Astrocyte of the spinal cord (primary cell): Measurements from ENCODE around the gene ASXL2.
A peak's percentile ranks its signal among the peaks of the same experiment; 100 is the strongest.
"Not testable (repeated sequence)": the region's sequence is repeated elsewhere in the genome, so short reads cannot be mapped to it uniquely, and the experiment has no call there.

Source experiments
- DNase-seq: peaks from one replicate; pipeline ENCODE4 v3.0.0; 2011; ENCODE audit warnings: low read depth, low spot score
- H3K4me3 ChIP-seq: 2 replicates; pipeline ENCODE4 v1.5.1; 2011; ENCODE audit warnings: low read depth, mild to moderate bottlenecking, low read length, moderate library complexity
- in situ Hi-C: cut with HindIII; loops from 2 replicates; pipeline ENCODE4 v1.10.0; 2017; ENCODE audit warnings: low sequenced_read_pairs
- TF ChIP-seq, protein P1 (sequence below): IDR thresholded peaks from 2 replicates; pipeline ENCODE4 v1.5.1; 2012; ENCODE audit warnings: low read depth, mild to moderate bottlenecking, low read length, inconsistent platforms

Gene ASXL2

GRCh38 chr2:25878361-25879132 is at the start of gene ASXL2:
ASXL2 (minus strand) TSS chr2:25878487; CDS start chr2:25878222, 265 bp downstream.
- in situ Hi-C loops, result no loop called here
- TF ChIP-seq, protein P1, sequence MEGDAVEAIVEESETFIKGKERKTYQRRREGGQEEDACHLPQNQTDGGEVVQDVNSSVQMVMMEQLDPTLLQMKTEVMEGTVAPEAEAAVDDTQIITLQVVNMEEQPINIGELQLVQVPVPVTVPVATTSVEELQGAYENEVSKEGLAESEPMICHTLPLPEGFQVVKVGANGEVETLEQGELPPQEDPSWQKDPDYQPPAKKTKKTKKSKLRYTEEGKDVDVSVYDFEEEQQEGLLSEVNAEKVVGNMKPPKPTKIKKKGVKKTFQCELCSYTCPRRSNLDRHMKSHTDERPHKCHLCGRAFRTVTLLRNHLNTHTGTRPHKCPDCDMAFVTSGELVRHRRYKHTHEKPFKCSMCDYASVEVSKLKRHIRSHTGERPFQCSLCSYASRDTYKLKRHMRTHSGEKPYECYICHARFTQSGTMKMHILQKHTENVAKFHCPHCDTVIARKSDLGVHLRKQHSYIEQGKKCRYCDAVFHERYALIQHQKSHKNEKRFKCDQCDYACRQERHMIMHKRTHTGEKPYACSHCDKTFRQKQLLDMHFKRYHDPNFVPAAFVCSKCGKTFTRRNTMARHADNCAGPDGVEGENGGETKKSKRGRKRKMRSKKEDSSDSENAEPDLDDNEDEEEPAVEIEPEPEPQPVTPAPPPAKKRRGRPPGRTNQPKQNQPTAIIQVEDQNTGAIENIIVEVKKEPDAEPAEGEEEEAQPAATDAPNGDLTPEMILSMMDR, result no peak
- DNase-seq, result peak; percentile 98

GRCh38 chr2:25926984-25927756 is 48.9 kb upstream of the ASXL2 start:
- no peak for DNase-seq
- in situ Hi-C loops, result no loop called here
- TF ChIP-seq, protein P1, result no peak

More at GRCh38 chr2:25878361-25879132, at the start of gene ASXL2:
- peak within 1 kb of the TSS; percentile 99 for H3K4me3 ChIP-seq

DNA sequence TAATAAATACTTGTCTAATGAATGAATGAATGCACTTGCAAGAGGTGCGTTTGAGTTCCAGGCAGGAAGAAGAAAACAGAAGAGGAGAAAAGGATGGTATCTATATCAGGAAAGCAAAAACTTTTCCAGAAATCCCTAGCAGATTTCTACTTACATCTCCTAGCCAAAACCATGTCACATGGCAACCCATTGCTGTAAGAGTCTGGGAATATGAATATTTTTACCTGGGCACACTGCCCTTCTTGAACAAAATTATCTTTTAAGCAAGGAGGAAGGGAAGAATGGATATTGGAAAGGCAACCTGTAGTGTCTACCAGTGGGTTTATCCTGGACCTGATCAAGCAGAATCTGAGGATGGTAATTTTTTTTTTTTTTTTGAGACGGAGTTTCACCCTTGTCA is 44.2 kb upstream of the ASXL2 start:
- in situ Hi-C loops, result no loop called here
- TF ChIP-seq, protein P1, result no peak
- DNase-seq, result no peak
- H3K4me3 ChIP-seq, result no peak overlapping the region

More at GRCh38 chr2:25926984-25927756, 48.9 kb upstream of the ASXL2 start:
- H3K4me3 ChIP-seq, result no peak overlapping the region

DNA sequence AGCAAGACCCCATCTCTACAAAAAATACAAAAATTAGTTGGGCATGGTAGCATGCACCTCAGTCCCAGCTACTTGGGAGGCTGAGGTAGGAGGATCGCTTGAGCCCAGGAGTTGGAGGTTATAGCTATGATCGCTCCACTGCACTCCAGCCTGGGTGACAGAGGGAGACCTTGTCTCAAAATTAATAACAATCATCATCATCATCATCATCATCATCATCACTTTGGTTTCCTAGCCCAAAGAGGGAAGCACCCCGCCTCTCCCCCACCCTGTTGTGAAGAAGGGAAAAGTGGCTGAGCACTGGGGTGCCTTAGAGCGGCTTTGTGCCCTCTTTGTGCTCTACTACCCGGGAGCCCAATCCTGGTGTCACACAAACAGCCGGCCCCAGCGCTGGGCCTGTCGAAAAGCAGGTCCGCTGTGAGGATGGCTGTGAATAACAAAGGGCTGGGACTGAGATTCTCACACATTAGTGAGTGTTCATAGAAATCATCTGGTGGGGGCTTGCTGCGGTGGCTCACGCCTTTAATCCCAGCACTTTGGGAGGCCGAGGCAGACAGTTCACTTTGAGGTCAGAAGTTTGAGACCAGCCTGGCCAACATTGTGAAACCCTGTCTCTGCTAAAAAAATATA is 42.6 kb upstream of the ASXL2 start:
- in situ Hi-C loops, result no loop called here
- H3K4me3 ChIP-seq, result no peak overlapping the region
- DNase-seq, result no peak
- TF ChIP-seq, protein P1, result no peak

DNA sequence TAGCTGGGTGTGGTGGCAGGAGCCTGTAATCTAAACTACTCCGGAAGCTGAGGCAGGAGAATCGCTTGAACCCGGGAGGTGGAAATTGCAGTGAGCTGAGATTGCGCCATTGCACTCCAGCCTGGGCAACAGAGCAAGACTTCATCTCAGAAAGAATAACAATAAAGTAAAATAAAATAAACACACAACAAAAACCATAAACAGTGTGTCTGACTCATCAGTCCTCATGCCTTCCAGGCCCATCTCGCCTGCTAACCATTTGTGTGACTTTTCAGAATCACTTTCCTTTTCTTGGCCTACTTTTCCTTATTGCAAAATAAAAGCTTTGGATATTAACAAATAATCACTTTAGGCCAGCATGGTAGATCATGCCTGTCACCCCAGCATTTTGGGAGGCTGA is 42.0 kb upstream of the ASXL2 start:
- TF ChIP-seq, protein P1, result no peak
- peak; percentile 35 for DNase-seq
- in situ Hi-C loops, result no loop called here
- no peak overlapping the region for H3K4me3 ChIP-seq

DNA sequence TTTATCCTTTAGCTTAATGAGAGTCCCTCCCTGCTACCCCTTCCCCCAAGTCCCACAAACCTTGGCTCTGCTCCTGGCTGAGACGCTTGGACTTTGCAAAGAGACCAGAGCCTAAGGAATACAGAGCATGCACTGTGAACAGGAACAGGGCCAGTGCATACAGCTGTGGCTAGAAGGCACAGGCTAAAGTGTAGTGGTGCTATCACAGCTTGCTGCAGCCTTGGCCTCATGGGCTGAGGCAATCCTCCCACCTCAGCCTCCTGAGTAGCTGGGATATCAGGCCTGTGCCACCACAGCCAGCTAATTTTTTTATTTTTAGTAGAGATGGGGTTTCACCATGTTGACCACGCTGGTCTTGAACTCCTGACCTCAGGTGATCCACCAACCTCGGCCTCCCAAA is 39.5 kb upstream of the ASXL2 start:
- TF ChIP-seq, protein P1, result no peak
- in situ Hi-C loops, result no loop called here
- DNase-seq, result no peak
- no peak overlapping the region for H3K4me3 ChIP-seq

DNA sequence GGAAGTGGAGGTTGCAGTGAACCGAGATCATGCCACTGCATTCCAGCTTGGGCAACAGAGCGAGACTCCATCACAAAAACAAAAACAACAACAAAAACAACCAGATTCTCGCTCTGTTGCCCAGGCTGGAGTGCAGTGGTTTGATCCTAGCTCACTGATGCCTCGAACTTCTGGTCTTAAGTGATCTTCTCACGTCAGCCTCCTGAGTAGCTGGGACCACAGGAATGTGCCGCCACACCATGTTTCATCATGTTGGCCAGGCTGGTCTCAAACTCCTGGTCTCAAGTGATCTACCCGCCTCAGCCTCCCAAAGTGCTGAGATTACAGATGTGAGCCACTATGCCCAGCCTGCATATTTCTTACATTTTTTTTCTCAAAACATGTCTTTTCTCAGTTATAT is 39.1 kb upstream of the ASXL2 start:
- DNase-seq, in situ Hi-C loops, H3K4me3 ChIP-seq: not testable (repeated sequence)

- not testable (repeated sequence) for DNase-seq
Measured at GRCh38 chr2:25915944-25916772, 37.9 kb upstream of the ASXL2 start.

GRCh38 chr2:25915411-25915810 is 37.1 kb upstream of the ASXL2 start:
- in situ Hi-C loops, H3K4me3 ChIP-seq, DNase-seq: not testable (repeated sequence)

More at GRCh38 chr2:25915944-25916772, 37.9 kb upstream of the ASXL2 start:
- in situ Hi-C loops, H3K4me3 ChIP-seq: not testable (repeated sequence)
